ENCODE data around the gene SERPINB10. TPM values are rescaled to one million over a fixed set of nuclear protein-coding genes. Genes with fewer than 3 reads are reported as not detected.

Gene SERPINB10
- total RNA-seq, 1 experiment from 2014 or later: not detected

GRCh38 chr18:63975628-63976027, 67.9 kb downstream of the SERPINB10 start:
- H3K4me3 ChIP-seq (replicated peaks in 1 of 2; ENCODE audit: low read depth in 1 of 2, low read length in 2 of 2): no peak overlapping the region
- ChIA-PET POLR2A (no interaction called here), RAD21 (ENCODE audit: low non-redundant PET in 1 of 2, low total read pairs in 2 of 2, uncharacterized antibody in 2 of 2, unreplicated experiment in 2 of 2) (no interaction called here), CTCF (interaction anchor here (2.3 kb wide), 1 partner anchor 12 kb away, joined by 10 read pairs; no protein-coding TSS in a partner anchor)
- H3K9ac ChIP-seq (ENCODE audit: low read length): no peak overlapping the region
- H3K9me3 ChIP-seq (ENCODE audit: control insufficient read depth in 1 of 2, insufficient read depth in 1 of 2, low read depth in 1 of 2, low read length in 2 of 2): no peaks in the 10 kb centered on the region
- H3K79me2 ChIP-seq (ENCODE audit: insufficient read depth, low read length): no peaks in the 10 kb centered on the region
- no peak for DNase-seq (ENCODE audit: low read depth, low spot score)
- intact Hi-C loops (cut with micrococcal nuclease): no loop called here
- H4K20me1 ChIP-seq (ENCODE audit: insufficient read depth): no peaks in the 10 kb centered on the region
- H3K4me2 ChIP-seq (ENCODE audit: low read length): no peak overlapping the region
- no peaks in the 10 kb centered on the region for H3K9me2 ChIP-seq (ENCODE audit: insufficient read depth)
- BruUV-seq (replicated peaks): no TSS peak
- H3K27ac ChIP-seq (ENCODE audit: low read depth, low read length): no peak overlapping the region
- TF ChIP-seq ZFX (IDR thresholded peaks at IDR 0.05): no peak
- TF ChIP-seq SP1 (IDR thresholded peaks at IDR 0.05; ENCODE audit: low read depth): no peak
- no peak for TF ChIP-seq EZH2phosphoT487 (IDR thresholded peaks at IDR 0.05; ENCODE audit: borderline replicate concordance)
- no peak for TF ChIP-seq POLR2A (IDR thresholded peaks at IDR 0.05; ENCODE audit: borderline replicate concordance, extremely low read depth, insufficient read depth, insufficient read length)
- TF ChIP-seq ZNF274 (IDR thresholded peaks at IDR 0.05; ENCODE audit: low read depth, low read length): no peak
- no peak for TF ChIP-seq FOSL1 (IDR thresholded peaks at IDR 0.05; ENCODE audit: low read depth)
- no peak for TF ChIP-seq RAD21 (IDR thresholded peaks at IDR 0.05; ENCODE audit: low read depth)
- no peak for TF ChIP-seq EGR1 (IDR thresholded peaks at IDR 0.05; ENCODE audit: low read depth)
- TF ChIP-seq YY1 (IDR thresholded peaks at IDR 0.05; ENCODE audit: extremely low read depth, insufficient replicate concordance, low read depth, low read length): no peak
- no peak for TF ChIP-seq POLR2AphosphoS5 (IDR thresholded peaks at IDR 0.05; ENCODE audit: low read depth, low read length)
- TF ChIP-seq MAX (IDR thresholded peaks at IDR 0.05): no peak
- TF ChIP-seq ATF3 (IDR thresholded peaks at IDR 0.05): no peak
- no peak for TF ChIP-seq ZBTB33 (IDR thresholded peaks at IDR 0.05; ENCODE audit: extremely low read depth, insufficient replicate concordance, low read length)
- TF ChIP-seq ELF1 (IDR thresholded peaks at IDR 0.05; ENCODE audit: borderline replicate concordance, low read depth): no peak
- TF ChIP-seq SRF (IDR thresholded peaks at IDR 0.05; ENCODE audit: low read depth): no peak
- no peak for TF ChIP-seq CTCF (IDR thresholded peaks at IDR 0.05 in 2 of 3, conservative IDR thresholded peaks at IDR 0.05 in 1 of 3; ENCODE audit: borderline replicate concordance in 1 of 3, insufficient read depth in 1 of 3, low read depth in 2 of 3, low read length in 2 of 3)
- TF ChIP-seq JUND (IDR thresholded peaks at IDR 0.05): no peak
- TF ChIP-seq EZH2 (IDR thresholded peaks at IDR 0.05): no peak
- TF ChIP-seq CEBPB (IDR thresholded peaks at IDR 0.05; ENCODE audit: low read depth): no peak
- no peaks in the 10 kb centered on the region for H3K36me3 ChIP-seq (ENCODE audit: control insufficient read depth in 1 of 2, insufficient read depth in 2 of 2, low read length in 2 of 2)
- peaks cover 6 to 15% of the 10 kb centered on the region in 2 experiments; a peak in 3 of 4 replicates for H3K4me1 ChIP-seq (ENCODE audit: control insufficient read depth in 1 of 2, insufficient read depth in 2 of 2, low read length in 2 of 2)
- no peak for ATAC-seq
- H2AFZ ChIP-seq (ENCODE audit: low read depth, low read length, poor library complexity, severe bottlenecking): no peak overlapping the region
- no peaks in the 10 kb centered on the region for H3K27me3 ChIP-seq (ENCODE audit: insufficient read depth, low read length)
